GM12878 (cell line): Measurements from ENCODE around the gene TNKS2. TPM values are rescaled to one million over a fixed set of nuclear protein-coding genes. Genes with fewer than 3 reads are reported as not detected.

Source experiments
- ATAC-seq: fragments of 200-7000 bp; cut with Tn5 transposase; 3 replicates; pipeline ENCODE4 v1.9.1; 2020; ENCODE audit warnings: mild to moderate bottlenecking, moderate library complexity
- BruUV-seq: library from RNA; stranded (reverse); fragments of 400-500 nt; replicated peaks from 2 replicates; lab custom pipeline; 2021; lab: Mats Ljungman, UMichigan
- CTCF ChIA-PET: fragments of 300-600 bp; sonication (Branson Sonifier 250); formaldehyde crosslinking; extraction: SDS; loops from one replicate; lab custom pipeline; 2021; ENCODE audit warnings: inconsistent platforms; lab: Yijun Ruan, JAX
- POLR2A ChIA-PET: fragments of 350-600 bp; formaldehyde crosslinking; extraction: SDS; loops from one replicate; lab custom pipeline; 2021; ENCODE audit warnings: inconsistent platforms; lab: Charles Lee
- RAD21 ChIA-PET: fragments of 300-600 bp; sonication (Branson Sonifier 250); formaldehyde crosslinking; loops from one replicate; lab custom pipeline; 2023; ENCODE audit warnings: antibody characterized with exemption; ENCODE audit not compliant: unreplicated experiment; lab: Charles Lee
- SMC1A ChIA-PET: fragments of 300-600 bp; sonication (Branson Sonifier 250); formaldehyde crosslinking; loops from one replicate; lab custom pipeline; 2023; ENCODE audit not compliant: unreplicated experiment, uncharacterized antibody; lab: Charles Lee
- DNase-seq: peaks from one replicate; pipeline ENCODE4 v3.0.0-alpha.2; 2011; ENCODE audit warnings: low read depth, low spot score
- FAIRE-seq: peaks from 3 replicates; lab custom pipeline; 2011; peaks lifted over from hg19 to GRCh38; lab: Jason Lieb, UNC
- H2AFZ ChIP-seq: 2 replicates; pipeline ENCODE4 v1.6.0; 2011; ENCODE audit warnings: low read depth, low read length, control low read depth; ENCODE audit not compliant: control insufficient read depth
- H3K27ac ChIP-seq: 2 replicates; pipeline ENCODE4 v1.5.1; 2011; ENCODE audit warnings: control low read depth; ENCODE audit not compliant: control insufficient read depth, insufficient read depth
- H3K27me3 ChIP-seq, 2 experiments: replicated peaks in 1 of 2; 2 replicates each; pipeline versions ENCODE4 v1.6.0 to v1.6.1; 2011; ENCODE audit warnings: low read length in 1 of 2; ENCODE audit not compliant: control insufficient read depth in 2 of 2, insufficient read depth in 2 of 2
- H3K36me3 ChIP-seq, 2 experiments: 2 replicates each; pipeline ENCODE4 v1.5.1; 2011; ENCODE audit warnings: low read length in 1 of 2; ENCODE audit not compliant: control insufficient read depth in 2 of 2, insufficient read depth in 2 of 2
- H3K4me1 ChIP-seq: 2 replicates; pipeline ENCODE4 v1.6.1; 2011; ENCODE audit warnings: mild to moderate bottlenecking, low read length, moderate library complexity, mixed read lengths; ENCODE audit not compliant: control insufficient read depth, insufficient read depth
- H3K4me2 ChIP-seq: 2 replicates; pipeline ENCODE4 v1.6.0; 2011; ENCODE audit warnings: control low read depth; ENCODE audit not compliant: control insufficient read depth, insufficient read depth
- H3K4me3 ChIP-seq: fragments of 200-600 bp; sonication (generic); 2 replicates; pipeline ENCODE4 v1.5.1; 2016
- H3K79me2 ChIP-seq: 2 replicates; pipeline ENCODE4 v1.6.0; 2011; ENCODE audit warnings: low read length; ENCODE audit not compliant: control insufficient read depth, insufficient read depth
- H3K9ac ChIP-seq: 2 replicates; pipeline ENCODE4 v1.8.0; 2011; ENCODE audit warnings: low read length, control low read depth, mixed read lengths; ENCODE audit not compliant: control insufficient read depth, insufficient read depth
- H3K9me3 ChIP-seq: replicated peaks from 3 replicates; pipeline ENCODE4 v1.5.1; 2011; ENCODE audit warnings: mild to moderate bottlenecking, low read length; ENCODE audit not compliant: control insufficient read depth, insufficient read depth
- H4K20me1 ChIP-seq: 2 replicates; pipeline ENCODE4 v1.6.0; 2011; ENCODE audit not compliant: control insufficient read depth, insufficient read depth
- DPF2 ChIP-seq: fragments of 450-650 bp; IDR thresholded peaks from 2 replicates; pipeline ENCODE4 v1.6.1; 2017; ENCODE audit warnings: mild to moderate bottlenecking
- FOXM1 ChIP-seq: IDR thresholded peaks from 2 replicates; pipeline ENCODE4 v1.6.1; 2012; ENCODE audit warnings: low read depth, mild to moderate bottlenecking, inconsistent platforms, low read length, moderate library complexity
- IRF4 ChIP-seq: IDR thresholded peaks from 2 replicates; pipeline ENCODE4 v1.6.1; 2011; ENCODE audit warnings: low read depth, low read length
- JUNB ChIP-seq: IDR thresholded peaks from 2 replicates; pipeline ENCODE4 v1.6.1; 2016; ENCODE audit warnings: antibody characterized with exemption, mild to moderate bottlenecking
- KLF5 ChIP-seq: fragments of 450-650 bp; IDR thresholded peaks from 2 replicates; pipeline ENCODE4 v1.6.1; 2014; ENCODE audit warnings: mild to moderate bottlenecking; ENCODE audit not compliant: partially characterized antibody
- MEF2A ChIP-seq: IDR thresholded peaks from 2 replicates; pipeline ENCODE4 v1.6.1; 2011; ENCODE audit warnings: low read depth, mild to moderate bottlenecking, low read length, moderate library complexity; ENCODE audit not compliant: insufficient read depth
- NBN ChIP-seq: fragments of 450-650 bp; IDR thresholded peaks from 2 replicates; pipeline ENCODE4 v1.6.1; 2016
- NR2C1 ChIP-seq: fragments of 450-650 bp; IDR thresholded peaks from 2 replicates; pipeline ENCODE4 v1.6.1; 2017; ENCODE audit warnings: antibody characterized with exemption, mild to moderate bottlenecking, moderate library complexity
- POLR2AphosphoS2 ChIP-seq: IDR thresholded peaks from 2 replicates; pipeline ENCODE4 v1.6.1; 2011; ENCODE audit warnings: low read depth, mild to moderate bottlenecking, low read length, improper control_type of control experiment, moderate library complexity
- RBBP5 ChIP-seq: fragments of 200-600 bp; sonication (generic); conservative IDR thresholded peaks from 2 replicates; pipeline ENCODE4 v1.6.1; 2016
- RFX5 ChIP-seq: IDR thresholded peaks from 2 replicates; pipeline ENCODE4 v1.6.1; 2011; ENCODE audit warnings: low read depth, low read length, improper control_type of control experiment
- SMAD5 ChIP-seq: IDR thresholded peaks from 2 replicates; pipeline ENCODE4 v1.6.1; 2016; ENCODE audit warnings: antibody characterized with exemption, low read depth
- TCF3 ChIP-seq: IDR thresholded peaks from 2 replicates; pipeline ENCODE4 v1.6.1; 2012; ENCODE audit warnings: low read depth, mild to moderate bottlenecking, low read length, borderline replicate concordance; ENCODE audit not compliant: insufficient read depth
- YY1 ChIP-seq: IDR thresholded peaks from 2 replicates; pipeline ENCODE4 v1.6.1; 2011; ENCODE audit warnings: low read depth, mild to moderate bottlenecking, low read length
- WGBS: methylation state at CpG from one replicate; pipeline ENCODE4 v1.1.6; 2016; ENCODE audit warnings: low lambda C conversion rate; ENCODE audit not compliant: insufficient replicate concordance, insufficient coverage; ENCODE audit errors: missing lambda C conversion rate; 5-methylcytosine and 5-hydroxymethylcytosine counted together
- in situ Hi-C: fragments of 300-500 bp; cut with MboI; formaldehyde crosslinking; loops from 9 replicates; pipeline ENCODE4 v1.14.3; 2018; ENCODE audit warnings: mixed read lengths
- intact Hi-C: fragments of 100-400 bp; cut with micrococcal nuclease; formaldehyde crosslinking; loops from one replicate; pipeline ENCODE4 v1.14.2; 2022; ENCODE audit not compliant: unreplicated experiment
- polyA plus RNA-seq, 11 experiments: library from polyadenylated mRNA; depleted of rRNA in 4 of 11; unstranded in 6 of 11; stranded (reverse) in 5 of 11; fragments of >200 nt; fragmentation: Nextera tagmentation in 4 of 11; fragmentation: Illumina TruSeq in 1 of 11; extraction: Ambion mirVana in 4 of 11; extraction: Trizol in 1 of 11; gene quantifications; 1 replicate in 1 of 11; 2 replicates in 10 of 11; pipeline versions ENCODE4 v1.2.1 to v1.2.3, GENCODE V29; 2011 to 2016; ENCODE audit warnings: inconsistent platforms in 2 of 11, missing spikeins in 2 of 11, low read depth in 1 of 11
- total RNA-seq, 4 experiments: library from RNA; depleted of rRNA in 3 of 4; stranded (reverse); fragments of >200 nt in 3 of 4; fragmentation: Illumina TruSeq in 1 of 4; extraction: Trizol in 1 of 4; gene quantifications; 2 replicates each; pipeline versions ENCODE4 v1.2.1 to v1.2.3, GENCODE V29; 2013 to 2021
- TF ChIP-seq, protein P1 (sequence below): IDR thresholded peaks from 2 replicates; pipeline ENCODE4 v1.6.1; 2012; ENCODE audit warnings: low read length, inconsistent platforms
- TF ChIP-seq, protein P2 (sequence below): fragments of 450-650 bp; formaldehyde crosslinking; IDR thresholded peaks from 2 replicates; pipeline ENCODE4 v1.4.0; 2022; ENCODE audit warnings: mild to moderate bottlenecking, moderate library complexity
- TF ChIP-seq, protein P3 (sequence below): fragments of 450-650 bp; IDR thresholded peaks from 2 replicates; pipeline ENCODE4 v1.6.1; 2018; ENCODE audit warnings: mild to moderate bottlenecking, low read depth, moderate library complexity; ENCODE audit not compliant: partially characterized antibody

TNKS2 gene
- total and polyA plus RNA-seq, 10 of the 15 experiments (the other 5 are each of a cell fraction or from before 2014, with no cell fraction given) = 2.9 to 24.2 (median 6.9) TPM

DNA sequence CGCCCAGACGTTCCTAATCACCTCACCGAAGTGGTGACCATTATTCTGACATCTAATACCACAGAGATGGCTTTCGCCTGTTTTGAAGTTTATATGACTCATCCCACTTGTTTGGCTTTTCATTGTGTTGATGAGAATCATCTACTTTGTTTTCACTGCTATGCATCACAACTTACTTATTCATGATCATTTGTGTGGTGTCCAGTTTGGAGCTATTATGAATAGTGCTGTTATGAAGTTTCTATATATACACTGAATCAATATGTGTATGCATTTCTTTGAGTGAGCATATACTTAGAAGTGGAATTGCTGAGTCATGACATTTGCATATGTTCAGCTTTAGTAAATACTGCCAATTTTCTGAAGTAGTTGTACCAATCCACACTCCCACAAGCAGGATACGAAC lies 38.6 kb upstream of the TNKS2 start:
- no peak for FAIRE-seq

More for the DNA sequence above, 38.6 kb upstream of the TNKS2 start:
- Histone ChIP-seq H3K4me1 (no peaks in the 10 kb centered on the region), H3K27ac (no peak overlapping the region), H3K27me3 (no peaks in the 10 kb centered on the region), H3K9me3 (no peaks in the 10 kb centered on the region), H4K20me1 (no peaks in the 10 kb centered on the region), H3K4me2 (no peak overlapping the region), H3K36me3 (no peaks in the 10 kb centered on the region), H3K9ac (no peak overlapping the region), H2AFZ (no peak overlapping the region), H3K4me3 (no peak overlapping the region), H3K79me2 (no peaks in the 10 kb centered on the region)
- TF ChIP-seq YY1 = no peak
- no peak for TF ChIP-seq FOXM1
- TF ChIP-seq SMAD5 = no peak
- TF ChIP-seq RFX5 = no peak
- TF ChIP-seq, protein P1, sequence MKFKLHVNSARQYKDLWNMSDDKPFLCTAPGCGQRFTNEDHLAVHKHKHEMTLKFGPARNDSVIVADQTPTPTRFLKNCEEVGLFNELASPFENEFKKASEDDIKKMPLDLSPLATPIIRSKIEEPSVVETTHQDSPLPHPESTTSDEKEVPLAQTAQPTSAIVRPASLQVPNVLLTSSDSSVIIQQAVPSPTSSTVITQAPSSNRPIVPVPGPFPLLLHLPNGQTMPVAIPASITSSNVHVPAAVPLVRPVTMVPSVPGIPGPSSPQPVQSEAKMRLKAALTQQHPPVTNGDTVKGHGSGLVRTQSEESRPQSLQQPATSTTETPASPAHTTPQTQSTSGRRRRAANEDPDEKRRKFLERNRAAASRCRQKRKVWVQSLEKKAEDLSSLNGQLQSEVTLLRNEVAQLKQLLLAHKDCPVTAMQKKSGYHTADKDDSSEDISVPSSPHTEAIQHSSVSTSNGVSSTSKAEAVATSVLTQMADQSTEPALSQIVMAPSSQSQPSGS = no peak
- TF ChIP-seq RBBP5 = no peak
- no peak for TF ChIP-seq JUNB
- TF ChIP-seq KLF5 = no peak
- no peak for TF ChIP-seq TCF3
- TF ChIP-seq, protein P2, sequence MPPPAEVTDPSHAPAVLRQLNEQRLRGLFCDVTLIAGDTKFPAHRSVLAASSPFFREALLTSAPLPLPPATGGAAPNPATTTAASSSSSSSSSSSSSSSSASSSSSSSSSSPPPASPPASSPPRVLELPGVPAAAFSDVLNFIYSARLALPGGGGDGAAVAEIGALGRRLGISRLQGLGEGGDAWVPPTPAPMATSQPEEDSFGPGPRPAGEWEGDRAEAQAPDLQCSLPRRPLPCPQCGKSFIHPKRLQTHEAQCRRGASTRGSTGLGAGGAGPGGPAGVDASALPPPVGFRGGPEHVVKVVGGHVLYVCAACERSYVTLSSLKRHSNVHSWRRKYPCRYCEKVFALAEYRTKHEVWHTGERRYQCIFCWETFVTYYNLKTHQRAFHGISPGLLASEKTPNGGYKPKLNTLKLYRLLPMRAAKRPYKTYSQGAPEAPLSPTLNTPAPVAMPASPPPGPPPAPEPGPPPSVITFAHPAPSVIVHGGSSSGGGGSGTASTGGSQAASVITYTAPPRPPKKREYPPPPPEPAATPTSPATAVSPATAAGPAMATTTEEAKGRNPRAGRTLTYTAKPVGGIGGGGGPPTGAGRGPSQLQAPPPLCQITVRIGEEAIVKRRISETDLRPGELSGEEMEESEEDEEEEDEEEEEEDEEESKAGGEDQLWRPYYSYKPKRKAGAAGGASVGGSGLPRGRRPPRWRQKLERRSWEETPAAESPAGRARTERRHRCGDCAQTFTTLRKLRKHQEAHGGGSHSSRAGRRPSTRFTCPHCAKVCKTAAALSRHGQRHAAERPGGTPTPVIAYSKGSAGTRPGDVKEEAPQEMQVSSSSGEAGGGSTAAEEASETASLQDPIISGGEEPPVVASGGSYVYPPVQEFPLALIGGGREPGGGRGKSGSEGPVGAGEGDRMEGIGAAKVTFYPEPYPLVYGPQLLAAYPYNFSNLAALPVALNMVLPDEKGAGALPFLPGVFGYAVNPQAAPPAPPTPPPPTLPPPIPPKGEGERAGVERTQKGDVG (CRISPR knock-in tag) = no peak
- TF ChIP-seq MEF2A = no peak
- TF ChIP-seq, protein P3, sequence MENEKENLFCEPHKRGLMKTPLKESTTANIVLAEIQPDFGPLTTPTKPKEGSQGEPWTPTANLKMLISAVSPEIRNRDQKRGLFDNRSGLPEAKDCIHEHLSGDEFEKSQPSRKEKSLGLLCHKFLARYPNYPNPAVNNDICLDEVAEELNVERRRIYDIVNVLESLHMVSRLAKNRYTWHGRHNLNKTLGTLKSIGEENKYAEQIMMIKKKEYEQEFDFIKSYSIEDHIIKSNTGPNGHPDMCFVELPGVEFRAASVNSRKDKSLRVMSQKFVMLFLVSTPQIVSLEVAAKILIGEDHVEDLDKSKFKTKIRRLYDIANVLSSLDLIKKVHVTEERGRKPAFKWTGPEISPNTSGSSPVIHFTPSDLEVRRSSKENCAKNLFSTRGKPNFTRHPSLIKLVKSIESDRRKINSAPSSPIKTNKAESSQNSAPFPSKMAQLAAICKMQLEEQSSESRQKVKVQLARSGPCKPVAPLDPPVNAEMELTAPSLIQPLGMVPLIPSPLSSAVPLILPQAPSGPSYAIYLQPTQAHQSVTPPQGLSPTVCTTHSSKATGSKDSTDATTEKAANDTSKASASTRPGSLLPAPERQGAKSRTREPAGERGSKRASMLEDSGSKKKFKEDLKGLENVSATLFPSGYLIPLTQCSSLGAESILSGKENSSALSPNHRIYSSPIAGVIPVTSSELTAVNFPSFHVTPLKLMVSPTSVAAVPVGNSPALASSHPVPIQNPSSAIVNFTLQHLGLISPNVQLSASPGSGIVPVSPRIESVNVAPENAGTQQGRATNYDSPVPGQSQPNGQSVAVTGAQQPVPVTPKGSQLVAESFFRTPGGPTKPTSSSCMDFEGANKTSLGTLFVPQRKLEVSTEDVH = no peak
- TF ChIP-seq NR2C1 = no peak
- TF ChIP-seq NBN = no peak
- TF ChIP-seq IRF4 = no peak
- no peak for TF ChIP-seq DPF2
- no peak for TF ChIP-seq POLR2AphosphoS2
- ATAC-seq = peak; percentile 34; the same call in 2 of the 3 replicates
- in situ Hi-C loops (loop anchor here (5.0 kb wide), 1 partner anchor 148 kb away; the partner anchor contains the start of gene FGFBP3), intact Hi-C loops (no loop called here)
- WGBS = 14% methylated on average over 5 of the region's 5 CpGs
- no TSS peak for BruUV-seq
- ChIA-PET POLR2A (no interaction called here), SMC1A (interaction anchor here (0.8 to 4.0 kb wide), 7 partner anchors 8 to 155 kb away, joined by 3 to 26 read pairs (median 3); no protein-coding TSS in a partner anchor), RAD21 (interaction anchor here (1.1 to 4.2 kb wide), 2 partner anchors 11 to 152 kb away, joined by 4 to 33 read pairs; no protein-coding TSS in a partner anchor), CTCF (interaction anchor here (1.0 to 3.8 kb wide), 6 partner anchors 12 to 677 kb away, joined by 3 to 45 read pairs (median 5); no protein-coding TSS in a partner anchor)
- DNase-seq = no peak
